H1 (cell line): ENCODE data around the gene PCYT2. TPM values are rescaled to one million over a fixed set of nuclear protein-coding genes. Genes with fewer than 3 reads are reported as not detected.

ENCODE experiments used
- CTCF ChIA-PET: fragments of 300-600 bp; sonication (Branson Sonifier 250); formaldehyde crosslinking; loops from one replicate; lab custom pipeline; 2021; ENCODE audit not compliant: partially characterized antibody; lab: Charles Lee
- POLR2A ChIA-PET: fragments of 300-600 bp; sonication (Branson Sonifier 250); formaldehyde crosslinking; loops from one replicate; lab custom pipeline; 2021; ENCODE audit warnings: inconsistent platforms; ENCODE audit not compliant: partially characterized antibody; lab: Charles Lee
- DNase-seq, 2 experiments: peaks; one replicate each; pipeline versions ENCODE4 v3.0.0 to v3.0.0-alpha.2; 2010 to 2022; ENCODE audit warnings: low spot score in 2 of 2, low read depth in 1 of 2, mixed read lengths in 1 of 2
- FAIRE-seq: peaks from 2 replicates; lab custom pipeline; 2011; peaks lifted over from hg19 to GRCh38; lab: Jason Lieb, UNC
- H2AFZ ChIP-seq: 2 replicates; pipeline ENCODE4 v1.8.1; 2012; ENCODE audit warnings: low read length, inconsistent platforms
- H2AK5ac ChIP-seq: 2 replicates; pipeline ENCODE4 v1.6.1; 2013; ENCODE audit warnings: low read depth, low read length
- H2BK120ac ChIP-seq: replicated peaks from 2 replicates; pipeline ENCODE3; 2013; ENCODE audit warnings: low read depth, low read length, inconsistent platforms
- H2BK12ac ChIP-seq: 2 replicates; pipeline ENCODE4 v1.6.1; 2013; ENCODE audit warnings: low read depth, low read length
- H2BK15ac ChIP-seq: 2 replicates; pipeline ENCODE4 v1.6.1; 2013; ENCODE audit warnings: low read length
- H2BK20ac ChIP-seq: 2 replicates; pipeline ENCODE4 v1.6.1; 2013; ENCODE audit warnings: low read length
- H2BK5ac ChIP-seq: 2 replicates; pipeline ENCODE4 v1.6.1; 2013; ENCODE audit warnings: low read depth, low read length
- H3K14ac ChIP-seq: 2 replicates; pipeline ENCODE4 v1.6.1; 2013; ENCODE audit warnings: inconsistent platforms; ENCODE audit not compliant: insufficient read length
- H3K18ac ChIP-seq: 2 replicates; pipeline ENCODE4 v1.6.1; 2013; ENCODE audit warnings: low read length; ENCODE audit errors: extremely low read depth
- H3K23ac ChIP-seq: 2 replicates; pipeline ENCODE4 v1.6.1; 2013; ENCODE audit warnings: inconsistent platforms; ENCODE audit not compliant: insufficient read length
- H3K23me2 ChIP-seq: 2 replicates; pipeline ENCODE4 v1.6.1; 2013; ENCODE audit warnings: low read depth, low read length
- H3K27ac ChIP-seq: 2 replicates; pipeline ENCODE4 v1.6.1; 2011; ENCODE audit warnings: low read depth, low read length, inconsistent platforms
- H3K27me3 ChIP-seq, 4 experiments: replicated peaks in 1 of 4; 1 replicate in 1 of 4; 2 replicates in 3 of 4; pipeline versions ENCODE4 v1.6.1 to v1.8.1; 2011 to 2013; ENCODE audit warnings: low read length in 3 of 4, mild to moderate bottlenecking in 3 of 4, inconsistent platforms in 2 of 4, mixed read lengths in 2 of 4, moderate library complexity in 1 of 4; ENCODE audit not compliant: control insufficient read depth in 3 of 4, insufficient read depth in 3 of 4; ENCODE audit errors: extremely low read depth in 1 of 4
- H3K36me3 ChIP-seq, 4 experiments: 2 replicates each; pipeline versions ENCODE4 v1.6.1 to v1.8.1; 2011 to 2013; ENCODE audit warnings: mild to moderate bottlenecking in 4 of 4, low read length in 3 of 4, moderate library complexity in 2 of 4, control low read depth in 1 of 4, inconsistent platforms in 1 of 4; ENCODE audit not compliant: insufficient read depth in 4 of 4, control insufficient read depth in 2 of 4
- H3K4ac ChIP-seq: replicated peaks from 2 replicates; pipeline ENCODE3; 2013; ENCODE audit warnings: low read length, low read depth, mixed read lengths, inconsistent platforms; ENCODE audit not compliant: insufficient read length
- H3K4me1 ChIP-seq, 4 experiments: replicated peaks in 1 of 4; 1 replicate in 1 of 4; 2 replicates in 3 of 4; pipeline versions ENCODE4 v1.6.1 to v1.8.1; 2011 to 2013; ENCODE audit warnings: low read length in 3 of 4, inconsistent platforms in 2 of 4, mixed read lengths in 1 of 4; ENCODE audit not compliant: insufficient read depth in 4 of 4, control insufficient read depth in 3 of 4
- H3K4me2 ChIP-seq, 2 experiments: 2 replicates each; pipeline versions ENCODE4 v1.6.1 to v1.8.1; 2011 to 2013; ENCODE audit warnings: low read depth in 2 of 2, low read length in 2 of 2, control low read depth in 1 of 2, inconsistent platforms in 1 of 2, mild to moderate bottlenecking in 1 of 2; ENCODE audit not compliant: insufficient read depth in 1 of 2
- H3K4me3 ChIP-seq, 4 experiments: fragments of 200-600, 300-600 bp in 1 of 4; sonication (generic), shearing (Covaris generic), sonication (Bioruptor Twin) in 1 of 4; 2 replicates each; pipeline versions ENCODE4 v1.5.1 to v1.8.1; 2011 to 2016; ENCODE audit warnings: low read length in 4 of 4, low read depth in 3 of 4, control low read depth in 2 of 4, inconsistent platforms in 2 of 4, mild to moderate bottlenecking in 2 of 4, mixed read lengths in 1 of 4, moderate library complexity in 1 of 4; ENCODE audit not compliant: insufficient read depth in 2 of 4; ENCODE audit errors: extremely low read depth in 1 of 4
- H3K56ac ChIP-seq: replicated peaks from 2 replicates; pipeline ENCODE3; 2013; ENCODE audit warnings: low read depth, mild to moderate bottlenecking, mixed read lengths, low read length, inconsistent platforms; ENCODE audit not compliant: insufficient read length
- H3K79me1 ChIP-seq: 2 replicates; pipeline ENCODE4 v1.6.1; 2013; ENCODE audit warnings: low read depth, low read length, control low read depth
- H3K79me2 ChIP-seq, 2 experiments: 2 replicates each; pipeline versions ENCODE4 v1.6.1 to v1.8.1; 2012 to 2013; ENCODE audit warnings: low read length in 2 of 2, mild to moderate bottlenecking in 2 of 2, inconsistent platforms in 1 of 2; ENCODE audit not compliant: insufficient read depth in 2 of 2, control insufficient read depth in 1 of 2
- H3K9ac ChIP-seq, 4 experiments: replicated peaks in 1 of 4; 1 replicate in 1 of 4; 2 replicates in 3 of 4; pipeline versions ENCODE4 v1.6.1 to v1.8.1; 2011 to 2013; ENCODE audit warnings: low read depth in 3 of 4, low read length in 3 of 4, control low read depth in 2 of 4, mild to moderate bottlenecking in 2 of 4, moderate library complexity in 2 of 4, inconsistent platforms in 1 of 4; ENCODE audit errors: extremely low read depth in 1 of 4
- H3K9me3 ChIP-seq, 2 experiments: 2 replicates each; pipeline versions ENCODE4 v1.6.1 to v1.8.1; 2012 to 2013; ENCODE audit warnings: mild to moderate bottlenecking in 2 of 2, moderate library complexity in 2 of 2, control low read depth in 1 of 2, inconsistent platforms in 1 of 2, low read depth in 1 of 2, low read length in 1 of 2, mixed read lengths in 1 of 2; ENCODE audit not compliant: insufficient read depth in 2 of 2
- H4K20me1 ChIP-seq, 2 experiments: replicated peaks in 1 of 2; 2 replicates each; pipeline versions ENCODE3 to v1.8.1; 2011 to 2013; ENCODE audit warnings: inconsistent platforms in 2 of 2, low read length in 2 of 2, mild to moderate bottlenecking in 1 of 2; ENCODE audit not compliant: insufficient read depth in 2 of 2, control insufficient read depth in 1 of 2
- H4K5ac ChIP-seq: 2 replicates; pipeline ENCODE4 v1.6.1; 2013; ENCODE audit warnings: low read length, low read depth, mixed read lengths, inconsistent platforms; ENCODE audit not compliant: insufficient read length
- H4K8ac ChIP-seq: 2 replicates; pipeline ENCODE4 v1.8.0; 2013; ENCODE audit warnings: mild to moderate bottlenecking, moderate library complexity, low read length, inconsistent platforms; ENCODE audit not compliant: insufficient read depth; ENCODE audit errors: extremely low read depth
- H4K91ac ChIP-seq: replicated peaks from 2 replicates; pipeline ENCODE3; 2013; ENCODE audit warnings: low read length, mixed read lengths, inconsistent platforms; ENCODE audit not compliant: insufficient read length
- BRCA1 ChIP-seq: IDR thresholded peaks from 2 replicates; pipeline ENCODE4 v1.6.1; 2012; ENCODE audit warnings: low read depth, low read length, improper control_type of control experiment
- CREB1 ChIP-seq: IDR thresholded peaks from 2 replicates; pipeline ENCODE4 v1.6.1; 2012; ENCODE audit warnings: inconsistent platforms
- CTBP2 ChIP-seq: IDR thresholded peaks from 2 replicates; pipeline ENCODE4 v1.7.0; 2011; ENCODE audit warnings: borderline replicate concordance, mild to moderate bottlenecking, moderate library complexity, mixed read lengths, low read length; ENCODE audit not compliant: insufficient read depth, insufficient read length
- E2F6 ChIP-seq: IDR thresholded peaks from 2 replicates; pipeline ENCODE4 v1.6.1; 2012; ENCODE audit warnings: inconsistent platforms
- FOSL1 ChIP-seq: IDR thresholded peaks from 2 replicates; pipeline ENCODE4 v1.6.1; 2011; ENCODE audit warnings: mild to moderate bottlenecking, low read depth, low read length, moderate library complexity; ENCODE audit not compliant: insufficient read depth
- GABPA ChIP-seq: IDR thresholded peaks from 2 replicates; pipeline ENCODE4 v1.6.1; 2011; ENCODE audit warnings: mild to moderate bottlenecking, low read length, moderate library complexity, borderline replicate concordance; ENCODE audit not compliant: insufficient read depth
- GTF2F1 ChIP-seq: IDR thresholded peaks from 2 replicates; pipeline ENCODE4 v1.6.1; 2012; ENCODE audit warnings: low read depth, low read length, improper control_type of control experiment, borderline replicate concordance
- MAX ChIP-seq: IDR thresholded peaks from 2 replicates; pipeline ENCODE4 v1.6.1; 2012; ENCODE audit warnings: inconsistent platforms
- RAD21 ChIP-seq, 2 experiments: IDR thresholded peaks in 1 of 2; conservative IDR thresholded peaks in 1 of 2; 2 replicates each; pipeline ENCODE4 v1.6.1; 2011; ENCODE audit warnings: low read depth in 2 of 2, low read length in 2 of 2, improper control_type of control experiment in 1 of 2, inconsistent platforms in 1 of 2, mild to moderate bottlenecking in 1 of 2, moderate library complexity in 1 of 2
- SIRT6 ChIP-seq: IDR thresholded peaks from one replicate; pipeline ENCODE4 v1.7.1; 2012; ENCODE audit warnings: low read length, inconsistent platforms
- WGBS, 2 experiments: shearing (Covaris generic) in 1 of 2; methylation state at CpG; one replicate each; pipeline versions ENCODE4 v1.1.6 to v1.1.7; 2013 to 2015; ENCODE audit warnings: low lambda C conversion rate in 2 of 2, mixed read lengths in 2 of 2, inconsistent platforms in 1 of 2, low coverage in 1 of 2, missing lambda C conversion rate in 1 of 2; ENCODE audit not compliant: insufficient replicate concordance in 2 of 2, insufficient coverage in 1 of 2, insufficient read length in 1 of 2; ENCODE audit errors: extremely low coverage in 1 of 2, missing lambda C conversion rate in 1 of 2; 5-methylcytosine and 5-hydroxymethylcytosine counted together
- polyA plus RNA-seq, 7 experiments: library from polyadenylated mRNA; depleted of rRNA in 3 of 7; stranded (reverse) in 5 of 7; unstranded in 2 of 7; fragments of >200 nt in 5 of 7; fragments of 200-250 nt in 2 of 7; gene quantifications; 1 replicate in 5 of 7; 2 replicates in 1 of 7; 4 replicates in 1 of 7; pipeline versions ENCODE4 v1.2.1 to v1.2.3, GENCODE V29; 2011 to 2013; ENCODE audit warnings: missing spikeins in 2 of 7, mixed read lengths in 2 of 7
- total RNA-seq: library from RNA; stranded (reverse); fragmentation: NEBNext Ultra II Directional; extraction: Animal tissue kit (Norgen Biotek cat#: 25700); gene quantifications from 2 replicates; pipeline ENCODE4 v1.2.1, GENCODE V29; 2021

The PCYT2 gene
- total and polyA plus RNA-seq, 2 of the 8 experiments (the other 6 are each of a cell fraction or from before 2014, with no cell fraction given), result 29.9 to 31.3 TPM

GRCh38 chr17:81898029-81898866 is 13.0 kb downstream of the PCYT2 start:
- POLR2A ChIA-PET, result interaction anchor here (1.0 to 1.6 kb wide), 4 partner anchors 13 to 31 kb away, joined by 4 to 7 read pairs (median 5); no protein-coding TSS in a partner anchor
- Histone ChIP-seq H3K27ac (no peak overlapping the region), H3K27me3 (peaks cover 0 to 22% (median 14%) of the 10 kb centered on the region in 4 experiments; a peak in 5 of 7 replicates), H3K79me2 (no peaks in the 10 kb centered on the region; a peak in 1 of 4 replicates), H4K8ac (no peak overlapping the region), H3K4ac (no peak overlapping the region), H3K23me2 (peaks cover 6% of the 10 kb centered on the region; the same call in 1 of the 2 replicates), H3K18ac (no peak overlapping the region), H3K36me3 (peaks cover 3 to 29% (median 17%) of the 10 kb centered on the region in 4 experiments; a peak in 7 of 8 replicates), H3K4me3 (no peak overlapping the region), H4K91ac (no peak overlapping the region), H3K23ac (no peak overlapping the region), H2BK20ac (no peak overlapping the region), H3K4me2 (no peak overlapping the region), H4K20me1 (peaks cover 2 to 14% of the 10 kb centered on the region in 2 experiments), H3K56ac (no peak overlapping the region), H2BK15ac (no peak overlapping the region), H3K9me3 (no peaks in the 10 kb centered on the region), H2AFZ (no peak overlapping the region), H2BK120ac (no peak overlapping the region), H3K9ac (no peak overlapping the region), H3K4me1 (peaks cover 0 to 8% (median 2%) of the 10 kb centered on the region in 4 experiments; a peak in 3 of 7 replicates), H3K14ac (no peak overlapping the region), H4K5ac (no peak overlapping the region), H3K79me1 (peaks cover 3% of the 10 kb centered on the region; the same call in 1 of the 2 replicates), H2BK5ac (no peak overlapping the region), H2AK5ac (no peak overlapping the region), H2BK12ac (no peak overlapping the region)
- DNase-seq (no peak), FAIRE-seq (no peak)
- 93% methylated on average over 19 of the region's 19 CpGs; no CpG with 5 or more reads in 1 of the 2 experiments for WGBS, 2 experiments
- CTCF ChIA-PET, result interaction anchor here (0.5 to 1.2 kb wide), 4 partner anchors 28 to 409 kb away, joined by 3 read pairs; no protein-coding TSS in a partner anchor
- TF ChIP-seq GTF2F1, result no peak
- TF ChIP-seq SIRT6, result no peak
- TF ChIP-seq MAX, result no peak
- TF ChIP-seq RAD21 (IDR thresholded peaks at IDR 0.05 in 1 of 2, conservative IDR thresholded peaks at IDR 0.05 in 1 of 2; ENCODE audit: low read depth in 2 of 2, low read length in 2 of 2), result no peak
- no peak for TF ChIP-seq E2F6
- no peak for TF ChIP-seq FOSL1
- TF ChIP-seq BRCA1, result no peak
- no peak for TF ChIP-seq GABPA
- no peak for TF ChIP-seq CTBP2
- no peak for TF ChIP-seq CREB1
